GM04504 (cell line): Measurements from ENCODE around the gene HSPA1L.
A peak's percentile ranks its signal among the peaks of the same experiment; 100 is the strongest.
"Not testable (repeated sequence)": the region's sequence is repeated elsewhere in the genome, so short reads cannot be mapped to it uniquely, and the experiment has no call there.

Source experiments
- DNase-seq: peaks from one replicate; pipeline ENCODE4 v3.0.0-alpha.2; 2012; ENCODE audit warnings: low read depth

Gene HSPA1L

GRCh38 chr6:31836474-31837368, 21.6 kb upstream of the HSPA1L start:
- no peak for DNase-seq

DNA sequence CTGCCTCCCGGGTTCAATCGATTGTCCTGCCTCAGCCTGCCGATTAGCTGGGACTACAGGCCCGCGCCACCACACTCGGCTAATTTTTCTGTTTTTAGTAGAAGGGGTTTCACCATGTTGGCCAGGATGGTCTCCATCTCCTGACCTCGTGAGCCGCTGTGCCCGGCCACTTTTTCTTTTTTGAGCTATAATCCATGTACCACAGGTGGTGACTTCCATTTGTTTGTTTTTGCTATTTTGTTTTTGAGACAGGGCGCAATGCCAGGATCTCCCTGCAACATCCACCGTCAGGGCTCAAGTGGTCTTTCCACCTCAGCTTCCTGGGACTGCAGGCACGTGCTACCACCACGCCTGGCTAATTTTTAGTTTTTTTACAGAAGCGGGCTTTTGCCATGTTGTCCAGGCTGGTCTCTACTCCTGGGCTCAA, 21.0 kb upstream of the HSPA1L start:
- no peak for DNase-seq

GRCh38 chr6:31834367-31835250, 19.5 kb upstream of the HSPA1L start:
- peak; percentile 77 for DNase-seq

GRCh38 chr6:31831350-31832215, 16.5 kb upstream of the HSPA1L start:
- DNase-seq, result no peak

- DNase-seq, result no peak
Measured at GRCh38 chr6:31830886-31831335, 15.8 kb upstream of the HSPA1L start.

DNA sequence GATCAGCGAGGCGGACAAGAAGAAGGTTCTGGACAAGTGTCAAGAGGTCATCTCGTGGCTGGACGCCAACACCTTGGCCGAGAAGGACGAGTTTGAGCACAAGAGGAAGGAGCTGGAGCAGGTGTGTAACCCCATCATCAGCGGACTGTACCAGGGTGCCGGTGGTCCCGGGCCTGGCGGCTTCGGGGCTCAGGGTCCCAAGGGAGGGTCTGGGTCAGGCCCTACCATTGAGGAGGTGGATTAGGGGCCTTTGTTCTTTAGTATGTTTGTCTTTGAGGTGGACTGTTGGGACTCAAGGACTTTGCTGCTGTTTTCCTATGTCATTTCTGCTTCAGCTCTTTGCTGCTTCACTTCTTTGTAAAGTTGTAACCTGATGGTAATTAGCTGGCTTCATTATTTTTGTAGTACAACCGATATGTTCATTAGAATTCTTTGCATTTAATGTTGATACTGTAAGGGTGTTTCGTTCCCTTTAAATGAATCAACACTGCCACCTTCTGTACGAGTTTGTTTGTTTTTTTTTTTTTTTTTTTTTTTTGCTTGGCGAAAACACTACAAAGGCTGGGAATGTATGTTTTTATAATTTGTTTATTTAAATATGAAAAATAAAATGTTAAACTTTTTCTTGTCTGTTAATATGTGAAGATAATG, 14.7 kb upstream of the HSPA1L start:
- no peak for DNase-seq

DNA sequence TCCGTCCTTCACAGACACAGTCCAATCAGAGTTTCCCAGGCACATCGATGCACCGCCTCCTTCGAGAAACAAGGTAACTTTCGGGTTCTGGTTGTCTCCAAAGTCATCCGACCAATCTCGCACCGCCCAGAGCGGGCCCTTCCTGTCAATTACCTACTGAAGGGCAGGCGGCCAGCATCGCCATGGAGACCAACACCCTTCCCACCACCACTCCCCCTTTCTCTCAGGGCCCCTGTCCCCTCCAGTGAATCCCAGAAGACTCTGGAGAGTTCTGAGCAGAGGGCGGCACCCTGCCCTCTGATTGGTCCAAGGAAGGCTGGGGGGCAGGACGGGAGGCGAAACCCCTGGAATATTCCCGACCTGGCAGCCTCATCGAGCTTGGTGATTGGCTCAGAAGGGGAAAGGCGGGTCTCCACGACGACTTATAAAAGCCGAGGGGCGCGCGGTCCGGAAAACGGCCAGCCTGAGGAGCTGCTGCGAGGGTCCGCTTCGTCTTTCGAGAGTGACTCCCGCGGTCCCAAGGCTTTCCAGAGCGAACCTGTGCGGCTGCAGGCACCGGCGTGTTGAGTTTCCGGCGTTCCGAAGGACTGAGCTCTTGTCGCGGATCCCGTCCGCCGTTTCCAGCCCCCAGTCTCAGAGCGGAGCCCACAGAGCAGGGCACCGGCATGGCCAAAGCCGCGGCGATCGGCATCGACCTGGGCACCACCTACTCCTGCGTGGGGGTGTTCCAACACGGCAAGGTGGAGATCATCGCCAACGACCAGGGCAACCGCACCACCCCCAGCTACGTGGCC, 12.4 kb upstream of the HSPA1L start, which contains the start of gene HSPA1B:
HSPA1B (plus strand) TSS at position 453 of the 794 bp plus-strand sequence; CDS start at position 666, 213 bp downstream.
- DNase-seq, result peak; percentile 96

- DNase-seq, result peak; percentile 58
Measured at GRCh38 chr6:31826793-31827285, 11.8 kb upstream of the HSPA1L start.

GRCh38 chr6:31825553-31825952, 10.5 kb upstream of the HSPA1L start:
- DNase-seq, result no peak

GRCh38 chr6:31823592-31824196, 8.6 kb upstream of the HSPA1L start:
- not testable (repeated sequence) for DNase-seq

- DNase-seq, result no peak
Measured at GRCh38 chr6:31822036-31822821, 7.1 kb upstream of the HSPA1L start.

DNA sequence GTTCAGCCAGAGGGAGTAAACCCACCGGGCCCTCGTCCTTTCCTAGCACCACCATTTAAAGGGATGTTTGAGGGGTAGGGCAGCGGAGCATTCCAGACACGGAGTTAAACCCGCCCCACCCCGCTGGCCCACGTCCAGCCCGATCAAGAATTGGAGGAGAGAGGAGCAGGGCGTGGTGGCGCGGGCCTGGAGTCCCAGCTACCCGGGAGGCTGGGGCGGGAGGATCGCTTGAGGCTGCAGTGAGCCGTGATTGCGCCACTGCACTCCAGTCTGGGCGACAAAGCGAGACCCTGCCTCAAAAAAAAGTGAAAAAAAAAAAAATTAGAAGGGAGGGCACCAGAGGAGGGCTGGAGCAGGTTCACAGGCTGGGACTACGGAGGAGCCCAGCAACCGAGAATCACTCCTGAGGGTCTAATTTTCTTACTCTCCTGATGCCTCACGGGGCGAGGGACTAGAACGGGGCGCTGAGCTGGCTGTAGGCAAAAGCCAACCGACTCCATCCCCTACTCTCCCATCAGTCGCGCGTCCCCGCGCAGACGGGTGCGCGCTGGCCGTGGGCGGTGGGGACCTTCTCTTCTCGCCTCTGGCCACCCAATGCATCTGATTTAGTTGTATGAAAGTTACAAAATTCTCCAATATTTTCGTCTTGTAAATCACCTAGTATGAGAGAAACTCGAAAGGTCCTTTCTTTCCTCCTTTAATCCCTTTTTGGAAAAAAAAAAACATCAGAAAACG, 6.4 kb upstream of the HSPA1L start:
- no peak for DNase-seq

GRCh38 chr6:31820399-31820798, 5.3 kb upstream of the HSPA1L start:
- DNase-seq, result not testable (repeated sequence)

GRCh38 chr6:31819871-31820299, 4.8 kb upstream of the HSPA1L start:
- no peak for DNase-seq

- DNase-seq, result not testable (repeated sequence)
Measured at GRCh38 chr6:31817929-31818511, 2.9 kb upstream of the HSPA1L start.

- not testable (repeated sequence) for DNase-seq
Measured at GRCh38 chr6:31817133-31817928, 2.2 kb upstream of the HSPA1L start.

GRCh38 chr6:31814677-31815024, 432 bp downstream of the HSPA1L start:
- peak; percentile 97 for DNase-seq
